Mucosa of gallbladder (tissue), 1 donor: ENCODE data around the gene GRIN2A. TPM values are rescaled to one million over a fixed set of nuclear protein-coding genes. Genes with fewer than 3 reads are reported as not detected.
"Not testable (repeated sequence)": the region's sequence is repeated elsewhere in the genome, so short reads cannot be mapped to it uniquely, and the experiment has no call there.

Source experiments
- DNase-seq: peaks from one replicate; pipeline ENCODE4 v3.0.0-alpha.2; 2020; ENCODE audit warnings: low spot score
- total RNA-seq: library from RNA; stranded (reverse); gene quantifications from one replicate; pipeline ENCODE4 v1.2.1, GENCODE V29; 2021
- donor health status: DM: no; HTN: no; CAD: no.

Gene GRIN2A
- total RNA-seq, 1 donor from 2014 or later: 62.8 TPM

DNA sequence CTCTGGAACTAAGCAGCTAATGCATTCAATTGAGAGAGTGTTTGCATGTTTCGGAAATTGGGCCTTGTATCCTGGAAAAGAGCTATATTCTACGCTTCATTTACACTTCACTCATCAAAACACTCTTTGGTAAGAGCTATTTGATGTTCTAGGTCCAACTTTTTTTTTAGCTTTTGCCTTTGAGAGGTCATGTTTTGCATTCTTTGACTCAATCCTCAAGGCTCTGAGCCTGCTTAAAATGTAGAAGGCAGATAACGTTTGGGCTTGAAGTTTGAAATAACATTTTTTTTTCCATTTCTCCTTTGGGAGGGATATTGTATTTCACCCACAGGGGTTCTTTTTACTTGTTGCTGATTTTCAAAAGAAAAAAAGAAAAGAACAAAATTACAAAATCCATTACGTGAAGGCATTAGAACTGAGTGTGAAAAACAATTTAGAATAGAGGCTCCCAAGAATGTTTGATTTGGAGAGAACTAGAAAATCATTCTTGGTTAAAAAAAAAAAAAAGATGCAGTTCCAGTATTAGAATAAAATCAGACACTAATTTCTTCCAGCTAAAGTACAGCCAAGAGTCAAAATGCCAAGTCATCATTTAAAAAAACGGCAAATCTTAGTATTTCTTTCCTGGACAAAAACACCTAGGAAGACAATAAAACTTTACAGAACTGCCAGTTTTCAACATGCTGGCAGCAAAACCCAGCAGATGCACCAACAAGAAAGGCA is 268.5 kb downstream of the GRIN2A start:
- DNase-seq: no peak

DNA sequence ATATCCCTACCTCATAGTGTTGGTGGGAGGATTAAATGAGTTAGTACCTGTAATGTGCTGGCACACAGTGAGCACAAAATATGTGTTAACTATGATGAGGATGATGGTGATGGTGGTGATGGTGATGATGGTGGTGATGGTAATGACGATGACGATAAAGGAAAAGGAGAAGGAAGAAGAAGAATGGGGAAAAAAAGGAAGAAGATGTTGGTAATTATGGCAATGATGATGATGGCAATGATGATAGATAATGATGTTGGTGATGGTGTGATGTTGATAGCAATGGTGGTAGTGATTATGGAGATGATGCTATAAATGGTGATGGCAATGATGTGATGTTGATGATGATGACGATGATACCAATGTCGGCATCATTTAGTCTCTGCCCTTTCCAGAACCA is 270.2 kb downstream of the GRIN2A start:
- no peak for DNase-seq

DNA sequence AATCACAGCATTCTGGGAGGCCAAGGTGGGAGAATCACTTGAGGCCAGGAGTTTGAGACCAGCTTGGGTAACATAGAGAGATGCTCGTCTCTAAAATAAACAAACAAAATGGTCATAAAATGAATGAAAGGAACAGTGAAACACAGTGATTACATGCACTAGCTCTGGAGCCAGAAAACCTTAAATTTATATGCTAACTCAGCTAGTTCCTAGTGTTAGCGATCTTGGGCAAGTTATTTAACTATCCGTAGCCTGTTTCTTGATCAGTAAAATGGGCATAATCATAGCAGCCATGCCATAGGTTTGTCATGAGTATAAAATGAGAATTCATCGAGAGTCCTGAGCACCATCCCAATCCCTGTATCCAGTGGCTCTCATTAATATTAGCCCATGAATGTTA is 271.0 kb downstream of the GRIN2A start:
- no peak for DNase-seq

DNA sequence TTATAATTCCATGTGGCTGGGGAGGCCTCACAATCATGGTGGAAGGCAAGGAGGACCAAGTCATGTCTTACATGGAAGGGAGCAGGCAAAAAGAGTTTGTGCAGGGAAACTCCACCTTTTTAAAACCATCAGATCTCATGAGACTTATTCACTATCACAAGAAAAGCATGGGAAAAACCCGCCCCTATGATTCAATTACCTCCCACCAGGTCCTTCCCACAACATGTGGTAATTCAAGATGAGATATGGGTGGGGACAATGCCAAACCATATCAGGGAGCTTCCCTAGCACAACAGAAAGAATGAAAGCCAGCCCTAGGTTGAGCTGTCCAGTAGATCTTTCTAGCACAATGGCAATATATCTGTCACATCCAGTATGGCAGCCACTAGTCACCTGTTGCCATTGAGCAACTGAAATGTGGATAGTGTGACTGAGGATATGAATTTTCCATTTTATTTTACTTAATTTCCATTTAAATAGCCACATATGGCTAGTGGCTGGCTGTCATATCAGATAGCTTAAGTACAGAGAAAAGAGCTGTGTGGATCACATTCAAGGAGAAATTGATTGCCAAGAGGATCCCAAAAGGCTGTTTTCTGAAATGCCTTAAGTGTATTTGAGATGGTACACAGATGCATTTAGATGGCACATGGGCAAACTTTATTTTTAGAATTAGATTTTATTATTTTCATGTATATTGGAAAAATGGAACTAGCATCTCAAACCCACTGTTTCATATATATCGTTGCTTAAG is 273.0 kb downstream of the GRIN2A start:
- no peak for DNase-seq

DNA sequence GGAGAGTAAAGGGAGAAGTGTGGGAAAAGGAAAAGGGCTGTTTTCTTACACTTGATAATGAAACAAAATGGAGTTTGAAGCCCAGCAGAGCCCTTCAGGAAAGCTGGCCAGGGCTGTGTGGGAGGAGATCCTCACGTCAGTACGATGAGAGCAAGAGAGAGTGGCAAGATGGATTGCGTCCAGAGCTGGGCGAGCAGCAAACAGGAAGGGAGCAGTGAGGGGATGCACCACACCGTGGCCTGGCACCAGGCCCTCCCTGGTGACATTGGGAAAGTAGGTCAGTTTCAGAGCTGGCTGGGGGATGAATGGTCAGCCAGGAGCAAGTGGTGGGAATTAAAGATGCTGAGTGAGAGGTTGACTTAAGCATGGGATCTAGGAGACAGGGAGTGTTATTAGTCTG is 273.6 kb downstream of the GRIN2A start:
- DNase-seq: no peak

DNA sequence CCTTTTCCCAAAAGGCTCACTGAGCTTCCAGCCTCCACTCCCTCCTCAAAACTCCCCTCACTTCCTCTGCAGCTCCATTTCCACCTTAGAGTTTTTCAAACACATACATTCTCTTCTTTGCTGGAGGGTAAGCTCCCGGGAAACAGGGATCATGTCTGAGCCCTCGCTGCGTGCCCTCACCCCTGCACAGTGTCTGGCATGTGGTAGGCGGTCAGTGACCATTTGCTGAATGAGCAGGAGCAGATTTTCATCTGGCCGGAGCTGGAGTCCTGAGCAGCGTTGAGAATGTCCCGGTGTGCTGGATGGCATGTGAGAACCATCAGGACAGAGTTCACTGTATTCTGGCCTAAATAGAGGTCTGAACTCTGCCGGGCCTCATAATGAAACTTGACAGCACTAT is 274.5 kb downstream of the GRIN2A start:
- DNase-seq: no peak

DNA sequence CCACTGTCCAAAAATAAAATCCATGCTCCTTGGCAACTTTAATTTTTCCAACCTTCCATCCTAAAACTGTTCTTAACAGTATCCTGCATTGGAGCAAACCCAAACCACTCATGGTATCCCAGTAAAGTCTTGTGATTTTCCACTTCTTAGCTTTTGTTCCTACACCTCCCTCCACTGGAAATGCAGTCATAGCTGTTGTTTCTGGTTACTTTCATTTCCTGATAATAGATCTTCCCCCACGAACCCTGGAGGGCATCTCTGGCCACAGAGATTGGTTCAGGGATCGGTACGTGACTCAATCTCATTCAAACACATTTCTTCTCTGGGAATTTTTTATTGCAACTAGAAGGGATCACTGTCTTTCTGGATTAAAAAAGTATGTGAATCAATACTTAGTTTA is 276.0 kb downstream of the GRIN2A start:
- DNase-seq: no peak

DNA sequence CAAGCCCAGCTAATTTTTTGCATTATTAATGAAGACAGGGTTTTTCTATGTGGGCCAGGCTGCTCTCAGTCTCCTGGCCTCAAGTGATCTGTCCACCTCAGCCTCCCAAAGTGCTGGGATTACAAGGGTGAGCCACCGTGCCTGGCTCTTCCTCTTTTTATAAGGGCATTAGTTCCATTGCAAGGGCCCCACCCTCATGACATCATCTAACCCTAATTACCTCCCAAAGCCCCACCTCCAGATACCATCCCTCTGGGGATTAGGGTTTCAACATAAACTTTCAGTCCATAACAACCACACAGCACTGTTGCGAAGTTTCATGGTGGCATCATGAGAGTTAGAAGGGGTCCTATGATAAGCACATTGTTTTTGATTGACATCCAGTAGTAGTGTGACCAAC is 277.7 kb downstream of the GRIN2A start:
- no peak for DNase-seq

DNA sequence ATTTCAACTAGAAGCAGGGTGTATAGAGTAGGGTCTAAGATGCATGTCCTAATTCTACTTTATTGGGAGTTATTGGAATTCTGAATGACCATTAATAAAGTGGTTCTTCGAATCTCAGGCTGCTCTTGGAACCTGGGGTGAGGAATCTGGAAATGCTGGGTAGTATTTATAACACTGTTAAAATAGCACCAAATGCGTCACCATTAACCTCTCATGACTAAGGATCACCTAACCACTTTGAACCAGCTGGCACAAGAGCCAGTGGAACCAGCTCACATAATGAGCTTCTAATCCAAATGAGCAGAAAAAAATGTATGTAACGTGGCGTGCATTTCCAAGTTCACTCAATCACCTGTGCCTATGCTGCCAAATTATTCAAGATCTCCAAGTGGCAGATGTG is 281.7 kb downstream of the GRIN2A start:
- DNase-seq: no peak

DNA sequence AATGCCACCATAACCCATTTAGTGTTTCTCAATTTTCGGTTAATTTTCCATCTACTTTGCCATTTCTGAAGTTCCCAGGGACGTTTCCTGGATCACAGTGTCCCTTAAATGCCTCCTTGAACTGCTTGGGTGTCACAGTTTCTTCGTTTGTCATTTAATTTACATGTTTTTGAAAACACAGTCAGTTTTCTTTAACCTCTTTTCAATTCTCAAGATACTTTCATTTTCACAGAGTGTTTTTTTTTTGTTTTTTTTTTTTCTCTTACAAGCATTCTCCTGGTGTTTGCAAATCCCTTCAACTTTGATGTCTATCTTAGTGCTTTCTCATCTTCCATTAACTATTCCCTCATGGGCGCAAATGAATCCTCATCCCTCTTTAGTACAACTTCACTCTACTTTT is 283.7 kb downstream of the GRIN2A start:
- DNase-seq: no peak

DNA sequence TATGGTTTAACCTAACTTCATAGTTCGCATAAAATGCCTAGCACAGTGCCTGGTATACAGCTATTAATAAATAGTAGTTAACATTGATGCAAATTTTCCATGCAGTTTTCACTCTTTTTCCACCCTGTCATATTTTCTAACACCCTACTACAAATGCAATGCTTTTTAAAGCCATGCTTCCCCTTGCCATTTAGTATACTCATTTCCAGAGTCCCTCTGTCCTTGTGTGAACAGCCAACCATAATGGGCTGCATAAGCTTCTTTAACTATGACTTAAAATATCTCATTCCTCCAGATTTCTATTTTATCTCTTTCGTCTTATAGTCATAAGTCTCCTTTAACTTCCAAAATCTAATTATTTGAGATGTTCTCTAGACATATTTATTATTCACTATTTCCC is 284.1 kb downstream of the GRIN2A start:
- no peak for DNase-seq

DNA sequence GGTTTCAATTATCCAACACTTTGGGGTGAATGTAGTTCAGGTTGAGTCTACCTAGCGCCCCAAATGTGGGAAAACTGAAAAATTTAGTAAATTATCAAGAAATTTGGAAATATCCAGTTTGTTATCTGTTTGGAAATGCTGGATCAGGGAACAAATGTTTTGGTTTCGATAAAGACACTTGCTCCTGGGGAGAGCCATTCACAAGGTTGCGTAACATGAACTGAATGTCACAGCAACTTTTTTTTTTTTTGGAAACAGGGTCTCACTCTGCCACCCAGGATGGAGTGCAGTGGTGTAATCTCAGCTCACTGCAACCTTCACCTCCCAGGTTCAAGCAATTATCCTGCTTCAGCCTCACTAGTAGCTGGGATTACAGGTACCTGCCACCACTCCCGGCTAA is 286.4 kb downstream of the GRIN2A start:
- DNase-seq: no peak

DNA sequence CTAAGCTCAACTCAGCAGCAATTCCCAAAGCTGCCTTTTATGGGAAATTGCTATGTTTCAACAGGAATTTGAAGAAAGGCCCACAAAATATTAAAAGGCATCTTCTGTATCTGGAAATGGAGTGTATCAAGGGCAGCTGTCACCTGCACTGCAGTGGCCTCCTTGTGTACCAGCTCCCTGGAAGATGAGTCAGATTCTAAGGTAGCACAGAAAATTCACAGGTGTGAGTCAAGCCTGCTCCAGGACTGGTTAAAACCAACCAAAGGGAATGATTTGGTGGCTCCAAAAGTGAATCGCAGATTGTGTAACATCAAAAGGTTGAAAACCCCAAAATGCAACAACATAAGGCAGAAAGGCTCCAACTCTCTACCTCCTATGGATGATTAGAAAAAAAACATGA is 296.4 kb downstream of the GRIN2A start:
- DNase-seq: no peak

DNA sequence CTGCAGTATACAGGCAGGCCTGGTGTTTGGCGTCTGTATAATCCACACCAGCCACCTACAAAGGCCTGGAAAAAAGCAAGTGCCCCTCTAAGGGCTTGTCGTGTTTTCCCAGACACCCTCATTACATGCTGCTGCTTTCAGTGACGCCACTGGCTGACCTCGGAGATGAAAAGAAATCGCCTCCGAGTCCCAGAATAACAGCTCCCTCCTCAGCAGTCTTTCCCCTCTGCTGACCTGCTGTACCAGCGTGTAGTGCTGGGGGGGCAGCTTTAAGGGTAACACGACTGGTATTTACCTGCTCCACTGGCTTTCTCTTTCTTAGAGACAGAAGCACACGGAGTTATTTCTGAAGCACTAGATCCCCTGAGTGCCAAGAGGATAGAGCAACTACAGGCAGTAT is 296.8 kb downstream of the GRIN2A start:
- DNase-seq: no peak

DNA sequence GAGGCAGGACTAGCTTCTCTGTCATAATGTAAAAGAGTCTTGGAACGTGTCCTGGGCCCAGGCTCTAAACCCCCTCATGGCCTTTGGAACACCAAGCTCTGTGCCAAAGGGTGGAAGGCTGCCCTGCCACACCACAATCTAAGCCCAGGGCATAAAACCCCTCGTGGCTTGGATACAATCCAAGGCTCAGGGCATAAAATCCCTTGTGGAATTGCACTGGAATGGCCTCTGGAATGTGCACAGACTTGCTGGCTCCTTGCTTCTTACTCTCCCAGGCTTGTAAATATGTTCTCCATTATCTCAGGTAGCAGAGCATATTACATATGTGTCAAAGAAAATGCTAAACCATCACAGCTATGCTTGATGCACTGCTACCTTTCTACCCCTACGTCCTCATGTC is 306.2 kb downstream of the GRIN2A start:
- not testable (repeated sequence) for DNase-seq

DNA sequence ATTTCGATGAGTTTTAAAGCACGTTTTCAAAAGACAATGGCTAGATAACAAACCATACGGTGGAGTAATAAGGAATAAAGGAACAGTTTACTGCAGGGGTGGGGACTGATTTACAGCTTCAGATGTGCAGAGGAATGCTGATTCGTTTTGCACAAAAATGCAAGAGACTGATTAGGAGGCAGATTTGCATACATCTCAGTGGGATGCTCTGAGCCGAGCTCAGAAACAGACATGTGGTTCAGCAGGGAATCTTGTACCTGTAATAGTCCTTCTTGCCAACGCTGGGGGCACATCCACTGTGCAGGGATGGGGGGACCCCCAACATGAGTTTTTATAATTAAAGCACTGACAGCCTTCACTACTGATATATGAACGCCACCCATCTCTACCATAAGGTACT is 308.0 kb downstream of the GRIN2A start:
- no peak for DNase-seq

DNA sequence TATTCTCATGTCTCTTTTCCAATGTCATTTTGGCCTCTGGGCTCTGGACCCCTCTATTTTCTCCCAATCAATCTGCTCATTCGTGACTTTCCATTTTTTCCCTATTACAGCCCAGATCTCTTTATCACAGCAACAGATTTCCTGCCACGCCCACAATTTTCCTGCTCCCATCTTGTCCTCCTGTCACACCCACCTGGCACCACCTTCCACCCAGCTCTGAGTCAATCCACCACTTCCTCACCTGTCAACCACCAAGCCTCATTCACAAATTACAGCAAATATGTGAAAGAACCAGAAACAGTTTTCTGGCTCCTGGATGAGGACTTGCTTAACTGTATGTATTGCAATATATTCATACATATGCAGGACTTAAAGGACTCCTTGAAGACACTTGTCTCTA is 311.3 kb downstream of the GRIN2A start:
- no peak for DNase-seq

DNA sequence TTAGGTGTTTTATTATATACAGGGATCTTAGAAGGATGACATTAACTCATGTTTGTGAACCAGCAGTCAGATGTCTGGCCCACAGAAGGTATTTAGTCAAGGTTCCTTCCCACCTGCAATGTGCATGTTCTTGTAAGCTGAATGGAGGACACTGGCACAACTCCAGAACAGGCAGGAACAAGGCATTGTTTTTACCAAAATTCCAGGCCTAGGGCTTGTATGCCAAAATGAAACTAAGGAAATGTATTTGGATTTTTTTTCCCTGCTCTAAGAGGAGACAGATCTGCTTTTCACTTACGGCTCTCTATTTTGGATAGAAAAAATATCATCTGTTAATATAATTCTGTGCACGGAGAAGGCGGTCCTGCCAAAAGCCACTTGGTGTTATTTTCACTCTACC is 312.5 kb downstream of the GRIN2A start:
- no peak for DNase-seq

DNA sequence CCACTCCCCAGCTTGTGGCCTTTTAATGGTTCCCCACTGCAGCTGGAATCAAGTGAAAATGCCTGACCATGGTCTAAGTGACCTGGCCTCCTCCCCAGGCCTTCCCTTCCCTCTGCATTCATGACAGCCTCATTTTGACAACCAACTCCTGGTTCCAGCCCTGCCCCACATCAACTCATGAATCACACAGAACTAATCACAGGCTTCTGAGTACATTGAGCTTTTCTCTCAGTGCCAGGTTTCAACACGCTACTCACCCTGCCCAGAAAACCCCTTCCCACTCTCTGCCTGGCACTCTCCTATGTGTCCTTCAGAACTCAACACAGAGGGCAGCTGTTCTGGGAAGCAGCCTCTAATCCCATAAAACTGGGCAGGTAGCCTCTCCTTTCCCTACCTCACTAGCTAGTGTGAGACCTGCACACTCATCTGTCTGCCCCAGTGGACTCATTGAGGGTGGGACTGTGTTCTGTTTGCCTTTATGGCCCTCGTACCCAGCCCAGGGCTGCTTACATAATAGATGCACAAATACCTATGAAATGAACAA is 313.6 kb downstream of the GRIN2A start:
- DNase-seq: no peak

DNA sequence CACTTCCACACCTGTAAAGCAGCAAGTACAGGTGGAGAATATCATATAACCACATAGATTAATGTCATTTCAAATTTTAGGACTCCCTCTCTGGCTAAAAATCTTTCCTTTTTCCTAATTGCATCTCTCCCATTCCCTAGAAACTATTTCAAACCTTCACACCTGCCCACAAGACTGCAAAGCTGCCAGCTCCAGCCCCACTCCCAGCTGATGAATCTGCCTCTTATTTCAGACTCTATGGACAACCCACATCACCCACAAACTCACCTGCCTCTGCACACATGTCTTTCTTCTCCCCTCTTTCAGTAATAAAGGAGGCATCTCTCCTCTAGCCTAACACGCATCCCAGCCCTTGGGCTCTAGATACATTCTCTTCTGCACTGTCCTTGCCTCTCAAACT is 315.1 kb downstream of the GRIN2A start:
- DNase-seq: no peak

DNA sequence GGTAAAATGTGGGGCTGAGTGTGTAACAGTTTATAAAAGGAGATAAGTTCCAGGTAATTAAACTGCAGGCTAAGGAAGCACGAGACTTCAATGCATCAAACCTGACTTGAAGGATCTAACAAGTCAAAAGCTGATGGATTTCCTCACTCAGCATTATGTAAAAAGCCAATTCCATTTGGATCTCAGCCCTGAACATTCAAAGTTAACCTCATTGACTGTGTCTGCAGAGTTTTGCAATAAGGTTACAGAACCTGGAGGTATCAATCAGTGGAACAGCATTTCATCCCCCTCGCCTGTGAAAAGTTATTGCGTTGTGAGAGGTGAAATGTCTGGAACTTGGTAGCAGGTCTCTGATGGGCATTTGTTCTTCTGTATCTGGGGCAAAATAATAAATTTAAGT is 317.8 kb downstream of the GRIN2A start:
- DNase-seq: no peak

DNA sequence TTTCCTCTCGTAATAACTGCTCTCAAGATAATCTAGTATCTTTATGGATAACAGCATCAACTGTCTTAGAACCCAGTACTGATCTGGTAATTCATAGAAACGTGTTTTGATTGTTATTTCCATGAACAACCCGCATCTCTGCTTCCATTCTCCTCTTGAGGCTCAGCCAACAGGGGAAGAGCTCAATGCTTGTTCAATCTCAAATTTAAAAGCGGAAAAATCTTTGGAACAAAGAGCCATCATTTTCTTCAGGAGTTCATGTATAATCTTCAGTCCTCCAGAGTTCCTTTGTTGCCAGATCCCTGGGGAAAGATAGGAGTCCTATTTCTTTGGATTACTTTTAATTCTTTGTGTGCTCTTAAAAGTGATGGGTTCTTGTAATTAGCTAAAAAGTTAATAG is 319.9 kb downstream of the GRIN2A start:
- no peak for DNase-seq

DNA sequence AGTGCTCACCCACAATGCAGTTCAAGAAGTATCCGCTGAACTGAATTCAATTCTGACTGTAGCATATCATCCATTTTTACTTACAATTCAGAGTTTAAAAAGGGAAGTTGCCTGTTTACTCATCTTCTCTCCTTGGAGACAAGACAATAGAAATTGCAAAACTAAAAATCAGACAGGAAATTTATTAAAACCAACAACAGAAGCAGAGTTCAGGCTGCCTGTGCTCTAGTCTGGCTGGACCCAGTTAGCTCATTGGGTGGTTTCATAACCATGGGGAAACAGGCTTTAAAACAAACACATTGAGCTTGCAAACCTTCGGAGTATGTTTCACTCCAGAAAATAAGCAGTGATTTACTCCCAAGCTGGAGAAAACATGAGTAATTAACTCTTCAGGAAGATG is 321.4 kb downstream of the GRIN2A start:
- no peak for DNase-seq
